M059J (cell line): ENCODE results near the gene HLF. TPM values are rescaled to one million over a fixed set of nuclear protein-coding genes. Genes with fewer than 3 reads are reported as not detected.

ENCODE experiments used
- DNase-seq: peaks from one replicate; pipeline ENCODE4 v3.0.0-alpha.2; 2012; ENCODE audit warnings: low read depth
- total RNA-seq: library from RNA; depleted of rRNA; stranded (reverse); fragments of >200 nt; shearing (Covaris generic); gene quantifications from 2 replicates; pipeline ENCODE4 v1.2.3, GENCODE V29; 2014; rRNA removed

The HLF gene
- total RNA-seq, result 4.4 and 5.3 TPM in 2 replicates

- DNase-seq, result peak; percentile 72
These were observed at the start of gene HLF for GRCh38 chr17:55264645-55265298. Gene HLF (plus strand): TSS chr17:55264960. CDS start chr17:55265485, 525 bp downstream.

DNA sequence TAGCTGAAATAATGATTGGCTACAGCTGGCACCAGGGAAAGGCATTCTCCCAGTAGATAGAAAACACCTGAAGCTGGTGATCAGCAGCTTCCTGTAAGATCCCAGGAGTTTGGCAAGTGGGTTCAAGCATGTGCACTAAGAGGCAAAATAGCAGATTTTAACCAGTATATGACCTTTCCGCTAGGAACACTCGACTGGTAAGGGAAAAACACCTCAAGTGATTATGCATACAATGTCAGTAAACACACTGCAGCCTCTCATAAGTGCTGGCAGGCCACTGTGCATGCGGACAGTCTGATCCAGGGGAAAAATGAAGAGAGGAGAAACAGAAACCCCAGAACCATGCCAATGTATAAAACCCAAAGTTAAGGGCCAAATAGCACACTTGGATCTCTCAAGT is 49.0 kb upstream of the HLF start:
- DNase-seq, result no peak

GRCh38 chr17:55216888-55217287 is 47.9 kb upstream of the HLF start:
- DNase-seq, result no peak

DNA sequence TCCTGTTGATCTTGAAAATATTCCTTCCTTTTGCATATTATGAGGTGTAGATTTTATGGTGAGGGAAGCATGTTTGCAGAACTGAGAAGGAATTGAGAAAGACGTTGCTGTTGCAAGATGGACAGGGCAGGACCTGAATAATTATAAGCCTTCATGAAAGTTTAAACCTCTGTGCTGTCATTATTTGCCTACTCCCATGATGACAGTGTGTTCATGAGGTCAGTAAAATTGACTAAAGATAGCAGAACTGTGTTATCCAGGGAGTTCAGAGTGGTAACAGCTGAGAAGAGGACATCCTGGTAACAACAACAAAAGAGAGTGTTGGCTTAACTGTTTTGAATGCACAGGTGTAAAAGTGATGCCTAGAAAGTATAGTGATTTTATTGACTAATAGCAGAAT is 45.3 kb upstream of the HLF start:
- DNase-seq, result no peak

DNA sequence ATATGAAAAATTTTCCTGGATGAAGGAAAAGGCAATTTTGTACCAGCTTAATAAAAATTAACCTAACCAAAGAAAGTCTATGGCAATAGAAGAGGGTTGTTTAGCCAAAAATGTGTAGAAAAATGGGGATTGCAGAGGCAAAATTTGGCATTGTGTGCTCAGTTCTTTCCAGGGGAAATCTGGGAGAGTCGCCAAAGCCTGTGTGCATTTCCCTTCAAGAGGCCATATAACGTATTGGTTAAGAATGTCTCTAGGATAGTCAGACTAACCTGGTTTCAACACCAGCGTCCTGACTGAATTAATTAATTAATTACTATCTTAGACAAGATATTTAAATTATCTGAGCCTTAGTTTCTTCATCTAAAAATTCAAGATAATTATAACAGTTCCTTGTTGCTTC is 44.8 kb upstream of the HLF start:
- no peak for DNase-seq

DNA sequence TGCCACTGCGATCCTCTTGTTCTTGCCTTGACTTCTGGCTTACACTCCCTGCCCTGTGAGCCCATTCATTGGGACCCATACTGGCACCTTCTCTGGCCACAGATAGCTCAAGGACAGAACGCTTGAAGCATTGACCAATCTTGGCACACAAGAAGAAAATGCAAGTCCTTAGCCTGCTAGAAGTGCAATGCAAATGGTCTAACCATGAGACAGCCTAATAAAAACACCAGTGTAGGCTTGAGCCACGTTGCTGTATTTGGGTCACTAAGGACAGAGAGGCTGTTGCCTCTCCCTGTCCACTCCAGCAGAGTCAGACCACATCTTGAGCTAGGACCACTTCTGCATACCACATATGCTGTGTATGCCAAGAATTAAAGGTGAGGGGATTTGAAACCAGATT is 41.2 kb upstream of the HLF start:
- no peak for DNase-seq

- DNase-seq, result no peak
These were observed 40.0 kb upstream of the HLF start for GRCh38 chr17:55224746-55225145.

- no peak for DNase-seq
These were observed 39.5 kb upstream of the HLF start for GRCh38 chr17:55225237-55225636.

- DNase-seq, result no peak
These were observed 36.0 kb upstream of the HLF start for GRCh38 chr17:55228683-55229192.

- no peak for DNase-seq
These were observed 35.5 kb upstream of the HLF start for GRCh38 chr17:55229276-55229675.

DNA sequence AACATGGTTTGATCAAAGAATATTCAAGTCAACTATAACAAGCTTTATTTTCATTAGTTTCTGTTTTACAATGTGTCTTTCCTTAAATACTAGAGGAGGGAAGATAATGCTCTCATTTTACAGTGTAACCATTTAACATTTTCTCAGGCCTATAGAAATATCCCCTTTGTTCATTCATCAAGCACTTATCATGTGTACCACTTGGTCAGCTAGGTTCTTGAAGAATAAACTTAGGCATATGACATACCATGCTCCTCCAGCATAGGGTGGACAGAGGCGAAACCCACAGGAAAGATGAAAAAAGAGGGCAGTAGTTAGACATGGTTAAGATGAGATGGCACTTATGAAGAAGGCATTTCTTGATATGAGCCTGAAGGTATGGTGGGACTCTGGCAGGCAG is 34.0 kb upstream of the HLF start:
- DNase-seq, result no peak

- no peak for DNase-seq
These were observed 30.9 kb upstream of the HLF start for GRCh38 chr17:55233840-55234239.

- DNase-seq, result no peak
These were observed 28.4 kb upstream of the HLF start for GRCh38 chr17:55236316-55236715.

- no peak for DNase-seq
These were observed 27.5 kb upstream of the HLF start for GRCh38 chr17:55237268-55237667.

GRCh38 chr17:55237841-55238178 is 26.9 kb upstream of the HLF start:
- DNase-seq, result no peak

GRCh38 chr17:55238179-55238930 is 26.4 kb upstream of the HLF start:
- DNase-seq, result peak; percentile 91

GRCh38 chr17:55238931-55239297 is 25.8 kb upstream of the HLF start:
- DNase-seq, result peak; percentile 32

DNA sequence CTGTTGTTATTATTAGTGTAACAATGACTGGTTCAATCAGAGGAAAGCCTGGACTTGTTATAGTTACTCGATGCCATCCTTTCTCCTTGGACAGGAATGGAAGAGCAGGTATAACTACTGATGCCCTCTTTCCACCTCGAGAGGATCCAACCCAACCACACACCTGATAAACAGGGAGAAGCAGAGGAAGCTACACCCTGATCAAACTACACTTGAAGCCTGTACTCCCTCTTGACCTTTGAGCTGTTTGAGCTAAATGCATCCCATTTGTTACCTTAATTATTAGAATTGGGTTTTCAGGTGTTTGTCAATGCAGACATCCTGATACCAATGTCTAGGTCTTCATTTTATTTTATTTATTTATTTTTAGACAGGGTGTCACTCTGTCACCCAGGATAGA is 23.7 kb upstream of the HLF start:
- DNase-seq, result no peak

DNA sequence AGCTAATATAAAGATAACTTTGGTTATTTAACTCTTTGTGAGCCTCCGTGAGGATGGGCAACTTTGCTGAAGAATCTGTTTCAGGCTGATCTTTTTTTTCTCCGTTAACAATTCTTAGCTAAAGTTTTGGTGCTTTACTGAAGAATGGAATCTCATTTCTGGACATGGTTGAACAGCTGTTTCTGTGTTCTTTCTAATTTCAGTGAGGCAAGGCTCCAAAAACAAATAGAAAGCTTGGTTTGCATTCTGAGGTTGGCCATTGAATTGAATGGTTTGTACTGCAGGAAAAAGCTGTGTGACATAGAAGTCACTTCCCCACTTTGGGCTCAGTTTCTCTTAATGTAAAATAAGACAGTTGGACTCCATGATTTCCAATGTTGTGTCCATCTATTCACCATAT is 22.3 kb upstream of the HLF start:
- no peak for DNase-seq

DNA sequence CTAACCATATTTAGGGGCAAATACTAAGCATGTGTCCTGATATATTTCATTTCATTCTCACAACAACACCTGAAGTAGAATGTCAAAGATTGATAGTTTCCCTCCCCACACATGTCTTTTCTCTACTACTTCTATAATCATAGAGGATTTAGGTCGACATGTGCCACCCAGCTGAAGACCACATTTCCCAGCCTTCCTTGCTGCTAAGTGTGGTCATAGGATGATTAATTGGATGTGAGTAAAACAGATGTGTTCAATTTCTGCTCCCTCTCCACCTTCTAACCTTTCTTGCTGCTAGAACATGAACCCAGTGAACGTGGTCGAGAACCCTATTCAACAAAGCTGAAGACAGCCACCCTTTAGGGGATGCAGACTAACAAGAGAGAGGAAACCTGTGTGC is 18.8 kb upstream of the HLF start:
- DNase-seq, result no peak

GRCh38 chr17:55246583-55246982 is 18.2 kb upstream of the HLF start:
- no peak for DNase-seq

- DNase-seq, result no peak
These were observed 16.7 kb upstream of the HLF start for GRCh38 chr17:55248077-55248476.

DNA sequence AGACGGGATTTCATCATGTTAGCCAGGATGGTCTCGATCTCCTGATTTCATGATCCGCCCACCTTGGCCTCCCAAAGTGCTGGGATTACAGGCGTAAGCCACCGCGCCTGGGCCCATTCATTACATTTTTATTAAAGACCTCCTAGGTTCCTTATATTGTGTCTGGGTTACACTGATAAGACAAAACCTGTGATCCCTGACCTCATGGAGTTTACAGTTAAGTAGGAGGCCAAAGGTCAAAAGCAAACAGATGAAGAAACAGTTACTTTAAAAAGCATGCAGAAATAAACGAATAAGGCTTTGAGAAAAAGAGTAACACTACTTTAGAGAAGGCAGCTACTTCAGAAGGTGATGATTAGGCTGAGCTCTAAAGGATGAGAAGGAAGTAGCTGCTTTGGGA is 14.9 kb upstream of the HLF start:
- DNase-seq, result no peak

GRCh38 chr17:55254375-55254774 is 10.4 kb upstream of the HLF start:
- no peak for DNase-seq
